Epithelial cell of prostate (primary cell): ENCODE results near the gene SNX5.

Experiments
- DNase-seq: peaks from one replicate; pipeline ENCODE4 v3.0.0-alpha.2; 2011; ENCODE audit warnings: low read depth, low spot score
- H3K27ac ChIP-seq: fragments of 450-650 bp; 2 replicates; pipeline ENCODE4 v1.5.1; 2017; ENCODE audit warnings: mild to moderate bottlenecking

SNX5 gene

GRCh38 chr20:17993546-17993945 is 25.0 kb upstream of the SNX5 start:
- DNase-seq: no peak
- H3K27ac ChIP-seq: no peak overlapping the region

DNA sequence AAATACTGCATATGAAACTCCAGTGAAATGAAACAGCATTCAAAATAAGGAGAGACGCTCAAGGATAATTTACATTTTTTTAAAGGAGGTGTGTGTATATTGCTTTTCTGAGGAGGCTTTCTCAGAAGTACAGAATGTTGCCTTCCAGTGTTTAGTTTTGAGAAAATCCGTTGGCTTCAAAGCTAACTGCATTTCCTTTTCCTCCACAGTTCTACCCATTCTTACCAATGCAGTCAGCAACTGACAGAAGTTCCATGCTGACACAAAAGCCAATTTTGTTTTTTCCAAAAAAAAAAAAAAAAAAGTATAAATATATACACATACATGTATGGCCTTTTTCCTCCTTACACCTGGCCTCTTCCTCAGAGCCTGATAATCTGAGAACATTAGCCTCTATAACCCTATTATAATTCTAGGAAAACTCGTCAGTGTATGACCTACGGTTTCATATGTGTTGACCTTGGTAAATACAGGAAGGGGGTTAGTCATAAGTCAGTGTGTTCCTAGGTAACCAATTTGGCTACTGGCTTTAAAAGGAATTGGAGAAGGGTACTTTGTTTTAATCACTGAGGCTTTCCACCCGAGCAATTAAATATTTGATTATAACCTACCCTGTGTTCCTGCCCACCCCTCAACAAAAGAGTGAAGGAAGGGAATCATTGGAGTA is 24.4 kb upstream of the SNX5 start:
- H3K27ac ChIP-seq: no peak overlapping the region
- no peak for DNase-seq

DNA sequence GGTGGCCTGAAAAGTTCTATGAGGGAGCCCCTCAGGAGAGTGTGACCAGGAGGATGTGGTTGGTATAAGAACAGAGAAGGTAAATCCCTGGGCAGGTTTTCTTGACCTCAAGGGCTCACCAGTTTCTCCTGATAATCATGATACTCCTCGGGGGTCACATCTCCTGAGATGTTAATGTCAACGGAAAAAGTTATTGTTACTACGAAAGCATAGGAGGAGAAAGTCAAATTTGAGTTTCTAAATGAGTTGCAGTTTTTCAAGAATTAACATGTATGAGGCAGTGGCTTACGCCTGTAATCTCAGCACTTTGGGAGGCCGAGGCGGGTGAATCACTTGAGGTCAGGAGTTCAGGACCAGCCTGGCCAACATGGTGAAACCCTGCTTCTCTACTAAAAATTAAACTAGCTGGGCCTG is 23.6 kb upstream of the SNX5 start:
- no peak for DNase-seq
- no peak overlapping the region for H3K27ac ChIP-seq

- no peak overlapping the region for H3K27ac ChIP-seq
- DNase-seq: no peak
These were observed 21.8 kb upstream of the SNX5 start for GRCh38 chr20:17990278-17990972.

DNA sequence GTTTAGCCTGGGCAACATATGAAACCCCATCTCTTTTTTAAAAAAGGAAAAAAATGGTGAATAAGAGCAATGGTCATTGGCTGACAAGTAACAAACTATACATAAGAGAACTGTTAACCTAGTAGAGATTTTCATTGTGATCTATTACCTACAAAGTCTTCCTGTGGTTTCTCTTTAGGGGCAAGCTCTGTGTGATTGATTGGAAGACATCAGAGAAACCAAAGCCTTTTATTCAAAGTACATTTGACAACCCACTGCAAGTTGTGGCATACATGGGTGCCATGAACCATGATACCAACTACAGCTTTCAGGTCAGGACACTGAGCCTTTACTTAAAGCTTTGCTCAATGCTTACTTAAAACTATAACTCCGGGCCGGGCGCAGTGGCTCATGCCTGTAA is 19.4 kb upstream of the SNX5 start:
- DNase-seq: no peak
- H3K27ac ChIP-seq: no peak overlapping the region

- DNase-seq: no peak
- no peak overlapping the region for H3K27ac ChIP-seq
These were observed 16.9 kb upstream of the SNX5 start for GRCh38 chr20:17985388-17986018.

GRCh38 chr20:17976305-17976704 is 7.7 kb upstream of the SNX5 start:
- H3K27ac ChIP-seq: no peak overlapping the region
- no peak for DNase-seq

DNA sequence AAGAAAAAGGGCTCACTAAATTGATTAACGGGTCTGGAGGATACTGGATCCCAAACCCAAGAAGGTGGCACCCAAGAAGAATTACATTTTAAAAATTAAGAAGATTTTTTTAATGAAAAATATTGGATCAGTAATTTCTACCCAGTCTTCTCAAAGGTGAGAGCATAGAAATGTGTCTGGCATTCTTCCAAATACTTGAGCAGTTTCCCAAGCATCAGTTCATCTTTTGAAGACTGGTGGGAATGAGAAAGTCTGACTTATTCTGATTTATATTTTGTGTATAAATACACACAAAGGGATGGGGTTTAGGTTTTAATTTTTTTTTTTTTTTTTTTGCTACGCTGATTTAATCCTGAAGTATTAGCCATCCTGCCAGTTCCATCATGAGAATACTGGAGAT is 3.5 kb upstream of the SNX5 start:
- DNase-seq: no peak
- H3K27ac ChIP-seq: peak overlapping the region; percentile 95

DNA sequence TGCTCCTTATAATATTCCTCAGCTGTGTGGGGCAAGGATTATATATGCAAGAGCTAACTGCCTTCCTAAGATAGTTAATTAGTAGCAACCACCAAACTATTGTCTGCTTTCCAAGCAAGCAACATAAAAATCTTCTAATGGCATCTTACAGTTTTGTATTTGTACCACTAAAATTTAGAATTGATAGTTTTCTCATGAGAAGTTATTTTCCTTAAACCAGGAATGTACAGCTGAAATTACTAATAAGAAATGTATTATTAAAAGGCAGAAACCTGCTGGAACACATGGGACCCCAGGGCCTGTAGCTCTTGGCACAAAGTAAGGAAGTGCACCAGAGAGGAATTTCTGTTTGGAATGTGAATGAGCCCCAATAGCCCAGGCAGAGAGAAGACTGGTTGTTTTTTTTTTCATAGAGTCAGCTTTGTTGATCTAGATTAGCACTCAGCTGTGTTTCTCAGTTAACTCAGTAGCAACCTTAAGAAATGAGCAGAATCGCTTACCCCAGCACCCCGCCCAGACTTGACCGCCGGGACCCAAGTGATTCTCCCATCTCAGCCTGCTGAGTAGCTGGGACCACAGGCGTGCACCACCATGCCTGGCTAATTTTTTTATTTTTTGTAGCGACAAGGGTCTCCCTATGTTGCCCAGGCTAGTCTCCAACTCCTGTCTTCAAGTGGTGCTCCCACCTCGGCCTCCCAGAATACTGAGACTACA is 2.9 kb upstream of the SNX5 start:
- no peak for DNase-seq

GRCh38 chr20:17969884-17970409 is 1.4 kb upstream of the SNX5 start:
- no peak for DNase-seq
- H3K27ac ChIP-seq: peak overlapping the region; percentile 95

More for the DNA sequence above, 2.9 kb upstream of the SNX5 start:
- peak overlapping the region; percentile 95 for H3K27ac ChIP-seq

DNA sequence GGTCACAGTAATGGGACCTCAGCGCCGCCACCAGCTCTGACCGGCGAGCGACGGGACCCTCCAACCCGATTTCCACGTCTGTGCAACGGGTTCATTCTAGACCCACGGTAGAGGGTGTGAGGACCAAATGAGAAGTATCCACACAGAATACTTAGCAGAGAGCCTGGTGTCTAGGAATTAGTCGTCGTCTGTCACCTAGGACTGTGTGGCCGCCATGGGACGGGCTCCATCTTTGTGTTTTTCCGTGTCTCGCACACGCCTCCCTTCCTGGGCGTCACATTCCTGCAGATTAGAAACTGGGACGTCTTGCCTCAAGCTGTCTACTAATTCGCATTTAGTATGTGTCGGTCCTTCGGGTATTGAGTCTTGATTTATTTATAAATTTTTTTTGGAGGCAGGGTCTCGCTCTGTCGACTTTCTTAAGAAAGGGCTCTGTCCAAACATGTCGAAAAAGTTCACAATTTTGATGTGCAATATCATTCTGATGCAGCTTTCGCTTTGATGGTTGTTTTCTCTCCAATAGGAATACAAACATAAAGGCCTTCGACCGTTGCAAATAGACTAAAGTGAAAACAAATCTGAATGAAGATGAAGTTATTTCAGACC is 787 bp upstream of the SNX5 start:
- peak overlapping the region; percentile 95 for H3K27ac ChIP-seq
- DNase-seq: no peak

DNA sequence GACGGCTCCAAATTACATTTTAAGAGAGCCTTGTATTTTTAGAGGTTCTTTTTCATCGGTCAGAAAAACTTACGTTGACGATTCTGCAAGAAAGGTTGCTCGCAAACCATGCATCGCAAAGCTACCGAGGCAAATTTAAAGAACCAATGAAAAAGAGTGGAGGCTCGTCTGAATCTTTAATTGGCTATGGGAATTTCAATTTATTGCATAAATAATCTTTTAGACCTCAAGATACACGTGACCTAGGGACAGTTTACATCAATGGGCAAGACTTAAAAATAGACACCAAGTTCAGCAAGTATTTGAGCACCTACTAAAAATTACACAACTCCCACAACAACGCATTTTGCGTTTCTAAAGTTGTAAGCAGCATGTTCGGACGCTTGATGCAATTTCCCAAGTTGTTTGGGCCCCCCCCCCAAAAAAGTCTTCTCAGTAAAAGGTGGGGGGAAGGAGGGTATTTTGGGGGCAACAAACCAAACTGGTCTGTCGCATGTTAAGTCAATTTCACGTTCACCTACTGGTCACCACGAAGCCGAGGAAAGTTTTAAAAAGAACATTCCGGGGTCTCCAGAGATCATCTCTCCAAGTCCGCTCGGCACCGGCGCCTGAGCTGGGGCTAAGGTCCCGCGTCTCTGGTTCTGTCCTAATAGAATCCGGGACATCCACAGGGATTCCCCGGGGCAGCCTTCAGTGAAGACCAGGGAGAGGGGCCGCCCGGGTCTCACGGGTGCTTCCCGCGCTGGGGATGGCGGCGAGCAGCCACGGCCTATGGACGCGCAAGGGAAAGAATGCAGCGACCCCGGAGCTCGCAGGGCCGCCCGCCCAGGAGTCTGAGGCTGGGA is 851 bp downstream of the SNX5 start:
- peak overlapping the region; percentile 95 for H3K27ac ChIP-seq
- DNase-seq: no peak

DNA sequence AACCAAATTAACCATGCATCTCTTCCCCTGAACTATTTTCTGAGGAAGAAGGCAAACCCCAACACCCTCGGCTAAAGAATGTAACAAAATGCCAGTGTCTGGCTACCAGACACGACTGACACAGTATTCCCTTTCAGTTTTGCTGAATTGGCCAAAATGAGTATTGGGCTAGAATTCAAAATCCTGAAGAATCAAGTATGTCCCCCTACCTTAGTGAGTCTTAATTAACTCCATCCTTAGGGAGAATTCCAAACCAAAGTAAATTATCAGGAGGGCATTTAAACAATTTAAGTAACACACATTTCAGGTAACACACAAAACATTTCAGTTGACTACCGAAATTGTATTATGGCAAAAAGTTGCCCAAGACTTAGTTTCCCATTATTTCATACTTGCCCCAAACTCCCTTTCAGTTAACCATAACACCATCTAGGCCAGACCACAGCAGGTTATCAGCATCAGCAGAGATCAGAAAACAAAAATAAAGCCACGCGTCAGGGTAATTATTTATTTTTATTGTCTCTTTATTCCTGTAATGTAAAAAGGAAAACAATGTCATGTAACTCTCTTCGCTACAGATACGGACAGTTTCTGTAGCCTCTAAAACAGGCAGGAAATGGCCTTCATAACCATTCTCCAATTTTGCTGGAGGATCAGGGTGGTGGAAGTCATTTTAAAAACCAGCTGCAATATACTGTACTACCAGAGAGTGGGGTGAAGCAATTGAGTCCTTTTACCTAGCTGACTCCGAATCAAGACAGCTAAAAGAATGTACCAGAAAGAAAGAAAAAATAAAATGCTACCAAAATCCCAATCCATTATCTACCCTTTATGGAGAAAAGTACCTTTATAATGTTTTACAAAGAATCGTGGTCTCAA is 1.9 kb downstream of the SNX5 start:
- H3K27ac ChIP-seq: peak overlapping the region; percentile 95
- DNase-seq: no peak

DNA sequence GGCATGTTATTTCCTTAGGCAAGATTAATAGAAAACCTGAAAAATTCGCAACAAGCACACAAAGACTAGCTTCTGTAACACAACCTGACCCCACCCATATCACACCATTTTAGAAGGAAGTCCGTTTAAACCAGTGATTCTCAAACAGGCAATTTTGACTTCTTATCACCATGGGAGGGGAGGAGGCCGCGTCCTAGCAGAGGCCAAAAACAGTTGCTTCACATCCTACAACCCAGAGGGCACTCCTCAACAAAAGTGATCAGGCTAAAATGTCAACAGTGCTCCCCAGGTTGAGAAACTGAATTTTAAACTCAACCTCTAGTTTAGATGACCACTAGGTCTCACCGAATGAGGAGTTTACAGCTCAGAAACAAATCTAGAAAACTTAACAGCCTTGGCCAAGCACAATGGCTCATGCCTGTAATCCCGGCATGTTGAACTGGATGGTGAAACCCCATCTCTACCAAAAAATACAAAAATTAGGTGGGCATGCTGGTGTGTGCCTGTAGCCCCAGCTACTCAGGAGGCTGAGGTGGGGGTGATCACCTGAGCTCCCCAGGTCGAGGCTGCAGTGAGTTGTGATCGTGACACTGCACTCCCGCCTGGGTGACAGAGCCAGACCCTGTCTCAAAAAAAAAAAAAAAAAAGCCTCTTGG is 3.4 kb downstream of the SNX5 start:
- DNase-seq: no peak
- peak overlapping the region; percentile 95 for H3K27ac ChIP-seq

DNA sequence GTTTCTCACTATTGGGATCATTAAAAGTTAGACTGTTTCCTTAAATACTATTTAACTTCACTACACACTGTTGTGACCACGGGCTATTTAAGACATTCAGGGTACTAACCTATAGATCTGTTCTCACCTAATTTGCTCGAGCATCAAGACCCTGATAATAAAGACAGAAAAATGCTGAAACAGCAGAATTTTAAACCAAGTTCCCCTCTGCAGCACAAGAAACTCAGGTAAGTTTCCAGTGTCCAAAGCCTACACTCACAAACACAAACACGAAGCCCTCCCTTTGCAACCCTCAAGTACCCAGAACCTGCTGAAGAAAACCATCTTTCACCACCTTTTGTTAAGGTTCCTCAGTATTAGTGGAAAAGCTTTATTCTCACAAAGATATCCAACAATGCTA is 4.0 kb downstream of the SNX5 start:
- no peak for DNase-seq
- peak overlapping the region; percentile 95 for H3K27ac ChIP-seq

- H3K27ac ChIP-seq: no peak overlapping the region
- no peak for DNase-seq
These were observed 4.5 kb downstream of the SNX5 start for GRCh38 chr20:17964073-17964472.

- peak overlapping the region; percentile 23 for H3K27ac ChIP-seq
- DNase-seq: no peak
These were observed 5.3 kb downstream of the SNX5 start for GRCh38 chr20:17963114-17963897.
